Sigmoid colon (tissue), 4 donors: ENCODE measurements around the gene TNF.

ENCODE experiments used
- CTCF ChIP-seq, 4 experiments: fragments of 450-650 bp in 3 of 4; fragments of 200-600 bp in 1 of 4; IDR thresholded peaks; one replicate each; pipeline ENCODE4 v1.5.1; 2016 to 2019; ENCODE audit warnings: antibody characterized with exemption in 4 of 4, mild to moderate bottlenecking in 3 of 4, moderate library complexity in 2 of 4
- EP300 ChIP-seq, 4 donors: sonication (generic); formaldehyde crosslinking; IDR thresholded peaks; one replicate each; pipeline ENCODE4 v1.6.1; 2017; ENCODE audit warnings: antibody characterized with exemption in 4 of 4
- POLR2A ChIP-seq, 2 donors: fragments of 450-650 bp; IDR thresholded peaks; one replicate each; pipeline ENCODE4 v1.6.1; 2016; ENCODE audit warnings: antibody characterized with exemption in 2 of 2, mild to moderate bottlenecking in 2 of 2, moderate library complexity in 2 of 2

- TF ChIP-seq CTCF (IDR thresholded peaks at IDR 0.05) (no peak), EP300 (IDR thresholded peaks at IDR 0.05) (no peak), POLR2A (IDR thresholded peaks at IDR 0.05) (no peak)
Observed at GRCh38 chr6:31617010-31617409, 41.6 kb downstream of the TNF start.
